HFF-Myc (cell line): ENCODE results near the gene GPR153.

Experiments used
- DNase-seq: peaks from one replicate; pipeline ENCODE4 v3.0.0-alpha.2; 2011; ENCODE audit warnings: low read depth; ENCODE audit errors: extremely low read depth
- H3K4me3 ChIP-seq: replicated peaks from 2 replicates; pipeline ENCODE4 v1.5.1; 2011; ENCODE audit warnings: low read depth, mild to moderate bottlenecking, control low read depth, low read length
- CTCF ChIP-seq: IDR thresholded peaks from 2 replicates; pipeline ENCODE4 v1.5.1; 2012; ENCODE audit warnings: mild to moderate bottlenecking, low read depth, low read length, control low read depth; ENCODE audit errors: missing control alignments

The GPR153 gene

GRCh38 chr1:6274102-6274501 lies 13.2 kb upstream of the GPR153 start:
- no peak for DNase-seq
- no peak overlapping the region for H3K4me3 ChIP-seq
- TF ChIP-seq CTCF: no peak

GRCh38 chr1:6273380-6273891 lies 12.5 kb upstream of the GPR153 start:
- DNase-seq: no peak
- no peak overlapping the region for H3K4me3 ChIP-seq
- TF ChIP-seq CTCF: no peak

GRCh38 chr1:6272868-6273267 lies 12.0 kb upstream of the GPR153 start:
- H3K4me3 ChIP-seq: no peak overlapping the region
- TF ChIP-seq CTCF: peak; percentile 29
- no peak for DNase-seq

- no peak for DNase-seq
- H3K4me3 ChIP-seq: no peak overlapping the region
- TF ChIP-seq CTCF: no peak
Measured at GRCh38 chr1:6272452-6272851, 11.6 kb upstream of the GPR153 start.

GRCh38 chr1:6271554-6271953 lies 10.7 kb upstream of the GPR153 start:
- TF ChIP-seq CTCF: no peak
- no peak for DNase-seq
- no peak overlapping the region for H3K4me3 ChIP-seq

GRCh38 chr1:6271006-6271405 lies 10.1 kb upstream of the GPR153 start:
- no peak overlapping the region for H3K4me3 ChIP-seq
- TF ChIP-seq CTCF: no peak
- no peak for DNase-seq

- DNase-seq: no peak
- TF ChIP-seq CTCF: no peak
- H3K4me3 ChIP-seq: no peak overlapping the region
Measured at GRCh38 chr1:6270401-6270800, 9.5 kb upstream of the GPR153 start.
